Smooth muscle cell of trachea (primary cell): ENCODE measurements around the gene PARP6. TPM values are rescaled to one million over a fixed set of nuclear protein-coding genes. Genes with fewer than 3 reads are reported as not detected.

Experiments
- total RNA-seq: library from RNA; depleted of rRNA; stranded (reverse); fragments of >200 nt; gene quantifications from 2 replicates; pipeline ENCODE4 v1.2.1, GENCODE V29; 2014

PARP6 gene
- total RNA-seq: 23.3 and 24.3 TPM in 2 replicates

DNA sequence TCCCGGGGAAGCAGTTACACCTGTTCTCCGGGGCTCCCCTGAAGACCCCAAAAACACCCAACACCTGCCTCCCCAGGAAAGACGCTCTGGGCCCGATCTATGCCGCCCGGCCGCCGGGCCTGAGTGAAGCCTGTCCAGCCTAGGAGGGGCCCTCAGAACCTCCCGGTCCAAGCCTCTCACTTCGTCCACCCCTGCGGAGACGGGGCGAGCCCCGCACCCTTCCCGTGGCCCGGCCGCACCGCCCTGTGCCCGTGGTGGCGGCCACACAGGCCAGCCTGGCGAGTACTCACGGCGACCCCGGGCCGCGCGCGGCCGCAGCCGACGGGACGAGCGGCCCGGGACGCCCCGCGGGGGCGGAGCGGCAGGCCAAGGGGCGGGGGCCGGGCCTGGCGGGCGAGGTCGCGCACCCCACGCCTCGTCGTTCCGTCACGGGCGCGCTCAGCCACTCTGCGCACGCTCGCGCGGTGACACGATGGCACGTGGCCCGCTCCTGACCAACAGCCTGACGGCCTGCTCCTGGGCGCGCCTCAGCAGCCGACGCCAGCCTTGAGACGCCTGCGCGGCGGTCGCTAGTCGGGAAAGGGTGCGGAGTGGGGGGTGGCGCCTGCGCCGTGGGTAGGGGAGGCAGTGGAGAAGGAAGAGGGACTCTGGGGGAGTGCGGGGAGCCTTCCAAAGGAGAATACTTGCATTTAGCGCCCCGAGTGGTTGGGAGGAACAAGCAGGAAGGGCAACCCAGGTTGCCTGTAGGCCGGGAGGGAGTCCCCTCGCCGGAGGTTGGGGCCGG lies at the start of gene PARP6:
TSS of gene PARP6 (minus strand) at position 342 of the 784 bp plus-strand sequence. CDS start 5,077 bp downstream, outside the sequence.

DNA sequence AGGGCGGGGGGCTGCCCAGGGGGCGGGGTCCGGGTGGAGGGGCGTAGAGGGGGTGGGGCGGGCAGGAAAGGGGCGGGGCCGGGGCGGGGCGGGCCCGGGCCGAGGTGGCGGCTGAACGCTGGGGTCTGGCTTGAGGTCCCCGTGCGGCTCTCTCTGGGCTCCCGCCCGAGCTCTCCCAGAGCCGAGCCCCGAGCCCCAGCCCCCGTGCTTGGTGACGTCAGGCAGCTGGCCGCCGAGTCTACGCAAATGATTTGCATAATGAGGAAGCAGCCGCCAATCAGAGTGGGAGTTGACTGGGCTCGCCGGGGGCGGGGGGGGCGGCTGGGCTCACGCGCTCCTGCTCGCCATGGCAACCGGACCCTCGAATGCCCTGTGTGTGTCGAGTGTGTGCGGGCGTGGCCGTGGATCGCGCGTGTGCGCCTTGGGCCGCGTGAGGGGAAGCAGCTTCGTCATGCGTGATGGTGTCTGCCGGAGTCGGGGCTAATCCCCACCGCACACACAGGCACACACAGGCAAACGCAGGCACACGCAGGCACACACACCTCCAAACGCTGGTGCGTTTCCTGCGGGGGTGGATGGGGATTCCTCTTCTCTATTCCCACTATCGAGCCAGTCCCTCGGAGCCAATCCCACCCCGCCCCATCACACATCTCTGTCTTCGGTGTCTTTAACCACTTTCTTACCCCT lies 47.8 kb upstream of the PARP6 start, which contains the start of gene CELF6:
TSS of gene CELF6 (minus strand) at position 173 of the 687 bp plus-strand sequence. CDS start 283 bp downstream, outside the sequence.

GRCh38 chr15:72231066-72231832 lies 41.1 kb downstream of the PARP6 start, which contains the start of gene PKM:
PKM (minus strand) TSS chr15:72231190; CDS start chr15:72219097, 12,093 bp downstream.

DNA sequence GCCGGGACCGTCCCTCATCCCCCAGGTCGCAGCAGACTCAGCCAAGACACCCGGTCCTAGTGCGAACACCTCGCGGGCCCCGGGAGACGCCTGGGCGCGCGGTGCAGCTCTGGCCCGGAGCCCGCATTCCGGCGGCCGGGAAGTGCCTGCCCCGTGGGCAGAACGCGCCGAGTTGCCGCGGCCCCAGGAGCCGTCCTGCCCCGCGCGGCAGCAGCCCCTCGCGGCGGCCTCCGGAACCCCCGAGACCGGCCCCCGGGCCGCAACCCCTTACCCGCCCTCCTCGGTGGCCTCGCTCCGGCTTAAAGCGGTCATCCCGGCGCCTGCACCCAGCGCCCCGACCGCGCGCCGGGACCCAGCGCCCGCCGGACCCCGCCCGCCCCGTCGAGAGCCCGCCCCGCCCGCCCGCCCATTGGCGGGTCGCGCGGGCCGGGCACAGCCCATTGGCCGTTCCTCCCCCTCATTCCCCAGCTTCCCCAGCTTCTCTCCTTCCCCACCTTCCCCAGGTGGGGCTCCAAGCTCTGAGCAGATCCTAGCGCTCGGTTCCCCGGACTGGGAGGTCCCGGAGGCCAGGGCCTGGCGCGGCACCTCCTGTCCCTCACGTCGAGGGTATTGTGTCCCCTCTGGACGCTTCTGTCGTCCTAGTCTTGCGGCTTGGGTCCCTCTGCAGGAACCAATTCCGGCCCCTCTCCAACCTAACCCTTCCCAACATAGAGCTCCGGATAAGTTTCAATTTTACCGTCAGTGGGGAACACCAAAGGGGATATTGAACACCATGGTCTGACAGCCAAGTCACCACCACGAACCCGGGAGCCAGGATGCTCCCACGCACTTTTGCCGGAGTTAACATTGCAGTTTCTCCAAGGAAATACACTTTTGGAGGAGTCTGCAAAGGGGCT lies 74.6 kb downstream of the PARP6 start, which contains the start of gene GRAMD2A:
TSS of gene GRAMD2A (minus strand) at position 328 of the 896 bp plus-strand sequence.

Other genes starting within 250 kb of the PARP6 start
- gene MYO9A, start 154.4 kb downstream of the PARP6 start, total RNA-seq: 43.7 and 59.1 TPM in 2 replicates
- 3.3 and 4.4 TPM in 2 replicates for gene SENP8, start 154.2 kb downstream of the PARP6 start, total RNA-seq
- 0.15 and 0.33 TPM in 2 replicates for gene GRAMD2A, start 74.8 kb downstream of the PARP6 start, total RNA-seq
- gene PKM, start 41.4 kb downstream of the PARP6 start, total RNA-seq: 2,305 and 2,540 TPM in 2 replicates
- 0.15 and 0.17 TPM in 2 replicates for gene CELF6, start 47.6 kb upstream of the PARP6 start, total RNA-seq
- 65.7 and 98.2 TPM in 2 replicates for gene HEXA, start 103.5 kb upstream of the PARP6 start, total RNA-seq
- not detected in 2 replicates for gene TMEM202, start 125.8 kb upstream of the PARP6 start, total RNA-seq
- 36.4 and 41.2 TPM in 2 replicates for gene ARIH1, start 201.8 kb upstream of the PARP6 start, total RNA-seq